NOMO-1 treated with dmso at 0.1 percent for 144 hours (cell line): Measurements from ENCODE around the gene PSME2.
"Not testable (repeated sequence)": the region's sequence is repeated elsewhere in the genome, so short reads cannot be mapped to it uniquely, and the experiment has no call there.

ENCODE experiments used
- DNase-seq: peaks from one replicate; lab custom pipeline; 2025; ENCODE audit not compliant: unreplicated experiment; lab: John Stamatoyannopoulos, UW

The PSME2 gene

GRCh38 chr14:24115422-24116127 lies 30.8 kb downstream of the PSME2 start:
- DNase-seq, result no peak

GRCh38 chr14:24114532-24115421 lies 31.6 kb downstream of the PSME2 start, which contains the start of the genes DCAF11 and NRL:
TSS of gene DCAF11 (plus strand) at chr14:24114777. CDS start at chr14:24115595, 818 bp downstream.
TSS of gene NRL (minus strand) at chr14:24114949. CDS start at chr14:24082848, 32,101 bp downstream.
- DNase-seq, result peak; percentile 100

- peak; percentile 94 for DNase-seq
Observed at GRCh38 chr14:24113801-24114531, 32.4 kb downstream of the PSME2 start.

- no peak for DNase-seq
Observed at GRCh38 chr14:24113379-24113800, 33.0 kb downstream of the PSME2 start.

GRCh38 chr14:24110523-24110922 lies 35.9 kb downstream of the PSME2 start:
- no peak for DNase-seq

GRCh38 chr14:24110060-24110459 lies 36.4 kb downstream of the PSME2 start:
- no peak for DNase-seq

GRCh38 chr14:24108336-24108874 lies 38.0 kb downstream of the PSME2 start:
- no peak for DNase-seq

- no peak for DNase-seq
Observed at GRCh38 chr14:24106672-24107271, 39.6 kb downstream of the PSME2 start.

GRCh38 chr14:24105609-24106239 lies 40.7 kb downstream of the PSME2 start:
- not testable (repeated sequence) for DNase-seq

- DNase-seq, result no peak
Observed at GRCh38 chr14:24103451-24103850, 43.0 kb downstream of the PSME2 start.

GRCh38 chr14:24102357-24103048 lies 43.9 kb downstream of the PSME2 start:
- no peak for DNase-seq

- DNase-seq, result no peak
Observed at GRCh38 chr14:24100982-24101494, 45.4 kb downstream of the PSME2 start.

- DNase-seq, result no peak
Observed at GRCh38 chr14:24100197-24100981, 46.0 kb downstream of the PSME2 start.

- no peak for DNase-seq
Observed at GRCh38 chr14:24098927-24099813, 47.2 kb downstream of the PSME2 start.

GRCh38 chr14:24098229-24098926 lies 48.0 kb downstream of the PSME2 start:
- DNase-seq, result no peak

GRCh38 chr14:24096545-24097181 lies 49.7 kb downstream of the PSME2 start:
- no peak for DNase-seq
